ENCODE data around the gene KIAA2012.

Gene KIAA2012

DNA sequence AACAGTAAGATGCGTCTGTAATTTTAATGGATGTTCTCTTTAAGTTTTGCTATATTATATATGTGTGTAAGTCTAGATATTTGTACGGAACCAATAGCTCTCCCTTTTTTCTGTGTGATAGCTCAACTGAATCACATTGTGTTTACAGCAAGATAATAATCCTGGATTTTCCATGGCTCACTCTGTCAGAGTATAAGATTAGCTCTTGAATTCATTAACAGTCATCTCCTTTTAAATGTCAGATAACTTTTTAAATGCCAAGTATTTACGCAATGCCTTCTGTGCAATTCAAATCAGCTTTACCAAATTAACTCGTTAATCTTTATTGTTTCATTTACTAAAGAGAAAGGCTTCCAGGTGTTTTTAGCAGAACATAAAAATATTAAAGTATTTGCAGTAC is 76.9 kb downstream of the KIAA2012 start:
- no peak for DNase-seq (ENCODE audit: low read depth in 2 of 2)

DNA sequence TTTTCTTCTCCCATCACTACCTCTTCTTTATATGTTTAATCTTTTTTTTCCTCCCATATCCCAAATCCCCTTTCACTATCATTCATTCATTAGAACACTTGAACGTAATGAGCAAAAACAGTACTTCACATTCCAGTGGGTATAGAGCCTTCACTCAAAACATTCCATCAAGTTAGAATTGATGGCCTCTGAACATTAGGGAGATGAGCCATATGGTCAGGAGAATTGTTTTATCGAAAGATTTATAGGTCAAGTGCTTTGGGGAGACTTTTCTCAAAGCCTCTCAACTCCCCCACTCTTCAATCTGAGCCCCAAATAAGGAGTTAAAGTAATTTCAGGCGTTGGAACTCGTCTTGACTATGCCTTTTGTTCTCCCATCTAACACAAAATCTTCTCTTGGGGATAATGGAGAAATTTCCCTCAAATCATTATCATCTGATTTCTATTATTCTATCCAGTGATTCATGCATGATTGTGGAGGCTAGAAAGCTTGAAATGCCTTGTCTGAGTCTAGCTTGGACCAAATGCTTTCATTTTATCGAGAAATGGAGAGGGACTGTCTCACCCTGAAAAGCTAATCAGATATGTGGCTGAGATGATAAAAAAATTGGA is 79.2 kb downstream of the KIAA2012 start:
- no peak for DNase-seq (ENCODE audit: low read depth in 2 of 2)

DNA sequence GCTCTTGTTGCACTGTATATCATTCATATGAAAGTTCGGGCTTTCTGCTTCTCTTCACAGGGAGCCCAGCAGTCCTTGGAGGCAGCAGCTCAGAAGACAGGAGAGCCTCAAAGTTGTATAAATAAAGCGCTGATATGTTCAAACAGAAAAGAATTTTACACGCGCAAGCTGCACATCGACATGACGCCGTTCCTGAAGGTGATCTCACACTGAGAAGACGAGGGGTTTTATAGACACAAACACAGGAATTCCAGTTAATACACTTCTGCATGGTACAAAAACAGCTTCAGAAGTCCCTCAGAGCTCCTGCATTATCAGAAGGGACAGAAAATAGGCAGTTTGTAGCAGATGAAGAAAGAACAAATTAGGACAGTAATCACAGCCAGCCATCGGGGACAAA is 81.6 kb downstream of the KIAA2012 start:
- DNase-seq (ENCODE audit: low read depth in 2 of 2), result no peak

DNA sequence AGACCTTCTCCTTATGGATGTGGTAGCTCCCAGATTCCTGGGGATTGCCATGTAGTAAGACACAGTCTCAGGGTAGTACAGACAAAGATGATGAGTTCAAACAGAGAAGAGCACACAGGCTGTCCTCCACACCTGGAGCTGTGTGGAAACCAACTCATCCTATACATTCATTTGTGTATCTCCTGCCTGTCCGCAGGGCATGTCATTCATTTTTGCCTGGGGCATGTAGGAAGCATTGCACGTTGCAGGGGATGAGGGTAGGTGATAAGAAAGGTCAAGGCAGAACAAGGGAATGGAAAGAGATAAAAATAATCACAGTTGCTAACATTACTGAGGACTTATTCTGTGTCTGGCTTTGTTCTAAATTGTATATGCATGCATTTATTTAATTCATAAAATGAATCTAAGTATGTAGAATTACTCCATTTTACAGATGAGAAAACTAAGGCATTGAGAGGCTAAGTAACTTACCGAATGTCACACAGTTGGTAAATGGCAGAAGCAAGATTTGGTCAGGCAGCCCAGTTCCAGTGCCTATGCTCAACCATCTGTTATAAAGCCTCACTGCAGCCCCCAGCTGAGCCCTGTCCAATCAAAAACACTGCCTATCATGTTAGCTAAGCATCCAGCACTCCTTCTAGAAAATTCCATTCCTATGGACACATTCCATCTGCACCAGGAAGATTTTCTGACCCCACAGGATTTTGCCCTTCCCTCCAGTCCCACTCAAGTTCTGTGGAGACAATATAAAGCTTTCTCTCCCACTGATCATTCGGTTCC is 84.3 kb downstream of the KIAA2012 start:
- no peak for DNase-seq (ENCODE audit: low read depth in 2 of 2)

DNA sequence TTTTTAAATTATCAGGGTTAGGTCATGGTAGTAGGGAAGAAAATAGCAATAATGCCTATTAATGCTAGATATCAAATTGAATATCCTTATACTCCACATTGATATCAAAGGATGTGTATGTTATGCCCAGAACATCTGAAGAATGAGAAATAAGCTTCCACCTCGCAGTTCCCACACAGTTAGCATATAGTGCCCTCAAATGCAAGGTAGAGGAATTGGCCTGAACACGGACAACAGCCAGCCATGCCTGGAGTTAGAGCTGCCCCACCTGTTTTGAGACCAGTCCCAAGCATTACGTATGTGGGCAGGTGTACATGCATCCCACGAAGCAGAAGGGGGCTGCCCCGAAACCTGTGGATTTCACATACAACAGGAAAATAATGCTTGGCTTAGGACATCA is 85.7 kb downstream of the KIAA2012 start:
- DNase-seq (ENCODE audit: low read depth in 2 of 2), result no peak

DNA sequence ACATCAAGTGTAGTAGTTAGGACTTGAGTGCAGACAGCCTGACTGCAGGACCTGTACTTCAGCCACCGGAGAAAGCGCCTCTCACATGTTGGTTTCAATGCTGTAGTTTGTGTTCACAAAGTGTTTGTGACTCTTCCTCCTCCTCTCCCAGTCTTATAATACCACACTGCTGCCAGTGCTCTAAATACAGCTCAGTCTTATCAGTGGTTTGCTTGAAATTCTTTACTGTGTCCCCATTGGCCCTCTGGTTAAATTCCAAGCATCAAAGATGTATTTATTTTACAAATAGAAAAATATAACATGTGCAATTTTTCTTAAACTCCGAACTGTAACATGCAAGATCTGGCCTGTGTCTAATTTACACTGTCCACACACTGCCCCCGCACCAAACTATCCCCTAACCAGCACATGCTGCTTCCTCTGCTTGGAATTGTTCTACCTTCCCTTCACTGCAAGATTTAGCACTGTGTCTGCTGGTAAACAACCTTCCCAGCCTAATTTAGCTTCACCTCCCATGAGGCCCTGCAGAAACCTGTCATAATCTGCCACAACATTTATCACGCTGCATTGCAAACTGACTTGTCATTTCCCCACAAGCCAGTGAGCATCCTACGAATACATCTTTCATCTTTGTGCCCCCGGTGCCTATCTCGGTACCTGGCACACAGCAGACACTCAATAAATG is 88.2 kb downstream of the KIAA2012 start:
- no peak for DNase-seq (ENCODE audit: low read depth in 2 of 2)

DNA sequence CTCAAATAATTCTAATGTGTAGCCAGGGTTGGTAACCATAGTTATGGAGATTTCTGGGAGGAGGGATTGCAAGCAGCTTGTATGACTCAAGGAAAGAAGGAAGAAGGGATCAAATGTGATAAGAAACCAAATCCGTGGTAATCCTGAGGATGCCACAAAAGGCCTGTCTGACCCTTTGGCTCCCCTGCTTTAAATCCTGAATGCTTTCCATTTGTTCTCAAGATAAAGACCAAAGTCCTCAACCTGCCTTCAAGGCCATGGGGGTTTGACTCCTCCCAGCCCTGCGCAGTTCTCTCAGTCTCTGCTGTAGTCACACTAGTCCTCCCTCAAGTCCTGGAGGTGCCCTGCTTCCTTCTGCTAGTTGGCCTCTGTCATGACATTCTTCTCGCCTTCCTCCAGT is 91.4 kb downstream of the KIAA2012 start:
- DNase-seq (ENCODE audit: low read depth in 2 of 2), result no peak

DNA sequence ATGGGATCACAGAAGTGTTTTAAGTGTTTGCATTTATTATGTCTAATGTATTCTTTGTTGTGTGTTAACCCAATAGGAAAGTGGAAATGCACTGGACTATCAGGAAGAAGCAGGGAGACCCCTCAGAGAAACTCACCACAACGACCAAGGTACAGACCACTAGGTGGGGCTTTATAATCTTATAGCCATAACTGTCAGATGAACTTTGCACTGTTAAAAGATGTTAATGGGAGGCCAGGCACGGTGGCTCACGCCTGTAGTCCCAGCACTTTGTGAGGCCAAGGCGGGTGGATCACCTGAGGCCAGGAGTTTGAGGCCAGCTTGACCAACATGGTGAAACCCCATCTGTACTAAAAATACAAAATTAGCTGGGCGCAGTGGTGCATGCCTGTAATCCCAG is 92.2 kb downstream of the KIAA2012 start:
- no peak for DNase-seq (ENCODE audit: low read depth in 2 of 2)

DNA sequence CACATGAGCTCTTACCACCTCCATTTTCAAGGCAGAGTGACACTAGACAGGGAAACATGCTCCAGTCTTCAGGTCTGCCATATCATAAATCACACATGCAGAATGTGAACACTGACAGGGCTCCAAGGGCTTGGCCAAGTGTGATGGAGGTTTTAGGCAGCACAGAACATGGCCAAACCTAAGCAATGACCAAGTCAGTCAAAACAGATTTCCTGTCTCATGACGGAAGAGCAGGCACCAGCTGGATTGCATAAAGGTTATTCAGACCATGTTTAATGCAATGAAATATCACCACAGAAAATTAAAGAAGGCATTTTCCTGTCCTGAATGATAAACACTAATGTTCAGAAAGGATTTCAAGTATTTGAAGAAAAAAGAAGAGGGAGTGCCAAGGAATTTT is 92.9 kb downstream of the KIAA2012 start:
- DNase-seq (ENCODE audit: low read depth in 2 of 2), result no peak

DNA sequence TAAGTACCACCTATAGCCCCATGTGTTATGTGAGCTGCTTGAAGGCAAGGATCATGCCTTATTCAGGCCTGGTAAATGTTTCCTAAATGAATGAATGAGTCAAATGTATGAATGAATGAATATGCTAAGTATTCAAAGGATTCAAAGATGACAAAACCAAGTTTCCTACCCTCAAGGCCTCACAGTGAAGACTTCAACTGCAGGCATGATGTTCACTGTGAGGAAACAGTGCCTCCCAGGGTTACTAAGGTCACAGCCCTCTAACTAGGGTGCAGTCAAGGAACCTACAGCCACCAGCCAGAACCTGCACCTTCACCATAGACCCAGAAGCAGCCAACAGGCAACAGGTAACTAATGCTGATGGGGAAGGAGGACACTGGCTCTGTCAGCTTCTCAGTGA is 96.1 kb downstream of the KIAA2012 start:
- no peak for DNase-seq (ENCODE audit: low read depth in 2 of 2)

DNA sequence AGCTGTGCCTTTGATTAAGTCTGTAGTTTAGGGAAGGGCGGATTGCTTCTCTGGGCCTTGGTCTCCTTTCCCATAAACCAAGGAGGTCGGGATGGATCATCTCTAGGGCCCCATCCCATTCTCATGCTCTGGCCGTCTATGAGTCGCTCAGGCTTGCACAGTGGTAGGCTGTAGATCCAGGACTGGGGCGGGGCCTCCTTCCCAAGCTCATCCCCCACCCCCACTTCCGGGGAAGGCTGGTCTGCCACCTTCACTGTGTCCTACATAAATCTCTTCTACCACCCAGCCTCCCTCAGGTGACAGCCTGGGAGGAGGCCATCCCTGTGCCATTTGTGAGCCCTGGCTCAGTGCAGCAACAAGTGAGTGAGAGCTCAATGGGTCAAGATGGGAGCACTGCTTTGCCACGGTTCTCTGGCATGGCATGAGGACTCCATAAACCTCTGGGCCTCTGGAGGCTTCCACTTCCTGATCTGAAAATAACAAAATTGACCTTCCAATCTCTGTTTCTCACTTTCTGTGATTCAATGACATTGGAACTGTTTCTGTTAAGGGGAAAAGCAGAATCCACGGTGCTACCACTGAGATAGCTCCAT is 96.9 kb downstream of the KIAA2012 start:
- no peak for DNase-seq (ENCODE audit: low read depth in 2 of 2)

DNA sequence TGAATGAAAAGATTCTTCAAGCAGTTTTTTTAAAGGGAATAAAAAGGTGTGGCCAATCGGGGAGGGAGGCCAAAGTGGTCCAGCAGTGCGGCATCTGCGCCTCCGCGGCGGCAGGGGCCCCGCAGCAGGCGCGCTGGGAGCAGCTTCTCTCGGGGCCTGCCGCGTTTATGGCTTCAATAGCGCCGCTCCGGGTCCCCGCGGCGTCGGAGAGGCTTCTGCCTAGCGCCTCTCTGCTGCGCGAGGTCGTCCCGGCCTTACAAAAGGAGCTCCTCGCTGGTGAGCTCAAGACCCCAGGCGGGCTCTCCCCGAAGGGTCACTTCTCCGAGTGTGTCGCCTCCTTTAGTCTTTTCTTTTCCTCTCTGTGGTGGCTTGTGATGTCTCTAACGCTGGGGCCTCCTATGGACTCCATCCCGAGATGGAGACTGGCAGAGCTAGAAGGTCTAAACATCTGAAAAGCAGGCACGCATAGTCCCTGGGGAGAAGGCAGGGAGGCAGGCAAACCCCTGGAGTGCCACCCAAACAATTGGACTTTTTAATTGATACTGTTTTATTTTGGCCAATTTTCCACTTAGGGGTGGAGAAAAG is 98.3 kb downstream of the KIAA2012 start:
- DNase-seq (ENCODE audit: low read depth in 2 of 2), result no peak

DNA sequence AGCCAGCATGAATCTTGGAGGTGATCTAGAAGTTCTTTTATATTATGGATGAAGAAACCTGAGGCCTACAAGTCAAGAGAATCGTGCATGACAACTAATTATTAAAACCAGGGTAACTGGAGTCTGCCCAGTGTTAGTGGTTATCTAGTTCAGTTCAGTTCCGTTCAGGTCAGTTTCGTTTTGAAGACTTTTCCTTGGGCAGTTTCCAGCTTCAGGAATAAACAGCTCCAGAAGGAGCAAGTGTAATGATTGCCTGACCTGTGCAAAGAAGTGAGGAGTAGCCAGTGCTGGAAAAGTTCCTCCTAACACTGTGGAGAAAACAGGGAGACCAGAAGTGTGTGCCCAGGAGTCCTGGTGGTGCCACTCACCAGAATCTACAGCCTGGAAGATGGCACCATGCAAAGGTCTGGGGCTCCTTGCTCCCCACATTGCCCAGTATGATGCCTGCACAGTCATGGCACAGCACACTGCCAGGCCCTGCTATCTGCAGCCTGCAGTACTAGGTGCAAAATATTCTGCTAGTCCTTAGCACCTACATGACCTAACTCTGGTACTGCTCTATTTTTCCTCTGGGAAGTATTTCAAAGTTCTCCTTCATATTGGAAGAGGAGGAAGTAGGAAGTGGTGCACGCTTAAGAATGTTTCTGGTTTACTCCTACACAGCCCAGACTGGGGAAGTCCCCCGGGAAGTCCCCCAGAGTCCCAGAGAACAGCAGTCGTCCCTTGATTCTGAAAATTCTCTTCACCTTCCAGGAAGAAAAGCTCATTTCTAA is 99.6 kb downstream of the KIAA2012 start:
- DNase-seq (ENCODE audit: low read depth in 2 of 2), result peak in 1 of 2 experiments; percentile 28

DNA sequence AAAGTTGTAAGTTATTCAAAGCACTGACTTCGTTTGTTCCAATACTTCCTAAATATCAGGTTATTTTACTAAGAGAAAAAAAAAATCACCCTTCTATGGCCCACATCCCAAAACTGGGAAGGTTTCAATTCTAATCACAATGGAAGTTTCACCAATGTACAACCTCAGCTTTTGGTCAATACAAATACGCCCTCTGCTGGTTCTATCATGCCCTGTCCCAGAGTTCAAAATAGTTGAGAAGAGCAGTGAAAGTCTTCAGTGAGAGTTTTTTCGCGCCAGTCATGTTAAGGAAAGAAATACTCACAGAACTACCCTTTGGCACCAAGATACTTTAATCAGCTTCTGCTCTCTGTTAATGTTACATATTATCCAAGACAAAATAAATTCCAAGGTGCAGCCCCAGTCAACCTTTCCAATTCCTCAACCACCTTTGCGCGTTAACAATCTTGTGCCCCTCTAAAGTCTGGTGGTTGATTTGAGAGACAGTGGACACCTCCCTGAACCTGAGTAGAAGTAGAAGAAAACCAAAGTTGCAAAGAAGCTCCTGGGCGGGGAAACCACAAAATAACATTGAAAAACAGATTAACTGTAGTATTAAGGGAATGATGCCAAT is 105.4 kb downstream of the KIAA2012 start:
- DNase-seq (ENCODE audit: low read depth in 2 of 2), result peak; percentile 21 to 40

DNA sequence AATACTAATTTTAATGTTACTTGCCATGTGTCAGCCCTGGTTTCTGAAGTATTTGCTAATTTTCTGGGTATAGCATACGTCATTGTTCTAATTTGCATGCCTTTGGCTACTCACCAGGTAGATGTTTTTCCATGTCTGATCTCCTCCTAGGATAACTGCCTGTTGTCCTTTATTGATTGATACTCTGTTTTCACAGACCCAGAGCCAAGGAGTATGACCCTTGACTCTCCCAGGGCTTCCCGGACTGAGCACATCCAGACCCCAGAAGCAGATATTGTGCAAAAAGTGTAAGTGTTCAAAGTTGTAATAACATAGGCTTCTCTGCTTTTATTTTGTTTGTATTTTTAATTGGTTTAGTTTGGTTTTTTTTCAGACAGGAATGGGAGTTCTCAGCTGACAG is 111.5 kb downstream of the KIAA2012 start:
- DNase-seq (ENCODE audit: low read depth in 2 of 2), result no peak

DNA sequence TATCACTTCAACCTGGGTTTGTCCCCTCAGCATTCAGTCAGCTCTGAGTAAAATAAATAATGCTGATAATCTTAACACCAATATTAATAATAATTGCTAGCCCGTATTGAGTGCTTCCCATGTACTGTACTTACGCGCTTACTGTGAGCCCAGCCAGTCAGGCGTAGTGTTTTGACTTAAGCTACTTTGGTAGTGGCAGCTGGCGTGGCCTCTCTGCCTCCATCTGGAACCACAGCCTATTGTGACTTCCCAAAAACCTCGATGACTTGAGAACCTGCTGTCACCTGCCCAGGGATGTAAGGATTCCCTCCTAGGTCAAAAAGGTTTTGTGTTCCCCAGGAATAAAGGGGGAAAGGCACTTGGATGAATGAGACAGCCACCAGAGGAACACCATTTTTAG is 112.1 kb downstream of the KIAA2012 start:
- DNase-seq (ENCODE audit: low read depth in 2 of 2), result no peak

DNA sequence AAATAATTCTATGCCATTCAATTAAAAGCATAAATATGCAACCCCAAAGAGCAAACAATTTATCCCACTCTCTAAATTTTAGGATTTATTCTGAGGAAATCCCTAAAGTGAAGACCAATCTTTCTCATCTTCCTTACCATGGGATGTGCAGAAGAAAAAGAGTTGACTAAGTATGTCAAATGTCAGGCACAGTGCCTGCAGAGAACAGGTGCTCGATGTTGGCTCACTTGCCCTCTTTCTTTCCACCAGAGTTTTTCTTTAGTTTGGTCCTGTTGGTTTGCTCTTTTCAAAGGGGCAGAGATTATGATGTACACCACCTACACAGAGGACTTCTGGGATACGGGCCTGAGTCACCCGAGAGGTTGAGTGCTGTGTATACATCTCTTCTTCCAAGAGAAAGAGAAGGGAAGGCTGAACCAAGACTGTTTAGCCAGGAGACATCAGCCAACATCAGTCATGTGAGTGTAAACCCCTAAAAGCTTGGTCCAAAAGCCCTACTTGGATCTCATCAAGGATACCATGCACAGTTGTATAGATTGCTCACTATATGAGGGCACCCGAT is 113.7 kb downstream of the KIAA2012 start:
- no peak for DNase-seq (ENCODE audit: low read depth in 2 of 2)

DNA sequence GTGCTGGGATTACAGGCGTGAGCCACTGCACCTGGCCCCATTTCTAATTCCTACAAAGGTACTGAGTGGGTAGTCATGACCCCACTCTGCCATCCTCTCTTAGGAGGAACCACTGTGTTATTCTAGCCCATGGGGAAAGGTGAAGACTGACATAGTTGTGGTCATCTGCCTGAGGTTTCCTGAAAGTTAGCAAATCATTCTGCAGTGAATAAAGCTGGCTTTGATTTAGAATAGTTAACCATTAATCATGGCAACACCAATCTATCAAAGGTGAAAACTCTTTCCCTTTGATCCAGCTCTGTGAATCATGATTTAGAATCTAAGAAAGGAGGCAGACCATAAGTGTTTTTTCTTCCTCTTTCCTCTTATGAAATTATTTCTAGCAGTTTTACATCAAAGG is 114.5 kb downstream of the KIAA2012 start:
- no peak for DNase-seq (ENCODE audit: low read depth in 2 of 2)

DNA sequence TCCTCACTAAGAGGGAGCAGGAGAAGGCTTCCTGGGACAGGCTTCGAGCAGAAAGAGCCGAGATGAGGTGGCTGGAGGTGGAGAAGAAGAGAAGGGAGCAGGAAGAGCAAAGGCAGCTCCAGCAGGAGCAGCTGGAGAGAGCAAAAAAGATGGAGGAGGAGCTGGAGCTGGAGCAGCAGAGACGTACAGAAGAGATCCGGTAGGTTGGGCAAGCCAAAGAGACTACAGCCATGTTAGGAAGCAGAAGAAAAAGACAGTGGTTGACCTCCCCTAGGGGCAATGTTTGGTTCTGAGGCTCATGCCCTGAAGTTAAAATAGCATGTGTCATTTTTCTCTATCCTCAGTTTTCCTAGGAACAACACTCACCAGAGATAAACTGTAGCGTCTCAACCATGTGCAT is 120.2 kb downstream of the KIAA2012 start:
- no peak for DNase-seq (ENCODE audit: low read depth in 2 of 2)

DNA sequence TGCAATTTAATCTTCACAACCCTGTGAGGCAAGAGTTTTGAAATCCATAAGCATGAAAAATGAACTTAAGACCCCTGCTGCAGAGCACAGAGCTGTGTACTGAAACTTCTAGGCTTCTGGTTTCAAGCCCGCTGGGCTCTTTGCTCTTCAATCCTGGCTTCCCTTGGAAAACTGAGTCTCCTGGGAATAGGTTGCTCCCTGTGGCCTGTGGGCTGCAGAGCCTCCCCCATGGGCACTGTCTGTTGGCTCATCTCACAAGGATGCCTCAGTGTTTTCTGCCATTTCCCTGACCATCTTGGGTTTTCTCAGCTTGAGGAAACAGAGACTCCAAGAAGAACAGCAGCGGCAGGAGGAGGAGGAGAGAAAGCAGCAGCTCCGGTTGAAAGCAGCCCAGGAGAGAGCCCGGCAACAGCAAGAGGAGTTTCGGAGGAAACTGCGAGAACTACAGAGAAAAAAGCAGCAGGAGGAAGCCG is 120.9 kb downstream of the KIAA2012 start:
- DNase-seq (ENCODE audit: low read depth in 2 of 2), result no peak

DNA sequence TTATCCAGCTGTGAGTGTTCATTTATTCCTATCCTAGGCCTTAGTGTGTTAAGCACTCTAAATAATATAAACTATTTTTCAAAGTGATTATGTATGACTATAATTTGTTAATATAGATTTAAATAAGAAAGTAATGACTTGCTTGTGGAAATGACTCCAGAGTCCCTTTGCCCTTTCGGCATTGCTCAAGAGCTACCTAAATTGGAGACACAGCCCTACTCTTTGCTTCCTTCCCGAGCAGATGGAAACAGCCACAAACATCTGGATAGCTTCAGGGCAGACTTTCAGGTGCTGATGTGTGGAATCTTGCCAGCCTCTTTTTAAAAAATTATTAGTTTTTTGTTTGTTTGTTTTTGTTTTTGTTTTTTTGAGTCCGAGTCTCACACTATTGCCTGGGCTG is 121.4 kb downstream of the KIAA2012 start:
- no peak for DNase-seq (ENCODE audit: low read depth in 2 of 2)

All from stimulated activated CD4-positive, alpha-beta T cell treated with anti-CD3 and anti-CD28 coated beads, Interleukin-12 subunit alpha, Interleukin-12 subunit beta, amount 100 ng/mL, for 24 hours (primary cell).